H1 (cell line): Measurements from ENCODE around the gene NOC3L. TPM values are rescaled to one million over a fixed set of nuclear protein-coding genes. Genes with fewer than 3 reads are reported as not detected.

Experiments
- BACH1 ChIP-seq: IDR thresholded peaks from 2 replicates; pipeline ENCODE4 v1.6.1; 2012; ENCODE audit warnings: low read length, improper control_type of control experiment
- GABPA ChIP-seq: IDR thresholded peaks from 2 replicates; pipeline ENCODE4 v1.6.1; 2011; ENCODE audit warnings: mild to moderate bottlenecking, low read length, moderate library complexity, borderline replicate concordance; ENCODE audit not compliant: insufficient read depth
- HDAC6 ChIP-seq: IDR thresholded peaks from one replicate; pipeline ENCODE4 v1.7.1; 2012; ENCODE audit warnings: low read depth, mild to moderate bottlenecking, inconsistent platforms, low read length, moderate library complexity
- polyA plus RNA-seq, 7 experiments: library from polyadenylated mRNA; depleted of rRNA in 3 of 7; stranded (reverse) in 5 of 7; unstranded in 2 of 7; fragments of >200 nt in 5 of 7; fragments of 200-250 nt in 2 of 7; gene quantifications; 1 replicate in 5 of 7; 2 replicates in 1 of 7; 4 replicates in 1 of 7; pipeline versions ENCODE4 v1.2.1 to v1.2.3, GENCODE V29; 2011 to 2013; ENCODE audit warnings: missing spikeins in 2 of 7, mixed read lengths in 2 of 7
- total RNA-seq: library from RNA; stranded (reverse); fragmentation: NEBNext Ultra II Directional; extraction: Animal tissue kit (Norgen Biotek cat#: 25700); gene quantifications from 2 replicates; pipeline ENCODE4 v1.2.1, GENCODE V29; 2021

The NOC3L gene
- total and polyA plus RNA-seq, 2 of the 8 experiments (the other 6 are each of a cell fraction or from before 2014, with no cell fraction given), result 7.1 to 39.1 TPM

- TF ChIP-seq GABPA, result no peak
- TF ChIP-seq HDAC6, result no peak
- no peak for TF ChIP-seq BACH1
Observed at GRCh38 chr10:94361171-94361794, 1.5 kb downstream of the NOC3L start (continued).
